Bronchus fibroblast of lung (primary cell): ENCODE results near the gene UBAC2. TPM values are rescaled to one million over a fixed set of nuclear protein-coding genes. Genes with fewer than 3 reads are reported as not detected.

Experiments used
- total RNA-seq: library from RNA; depleted of rRNA; stranded (reverse); fragments of >200 nt; gene quantifications from 2 replicates; pipeline ENCODE4 v1.2.3, GENCODE V29; 2015

UBAC2 gene, protein sequence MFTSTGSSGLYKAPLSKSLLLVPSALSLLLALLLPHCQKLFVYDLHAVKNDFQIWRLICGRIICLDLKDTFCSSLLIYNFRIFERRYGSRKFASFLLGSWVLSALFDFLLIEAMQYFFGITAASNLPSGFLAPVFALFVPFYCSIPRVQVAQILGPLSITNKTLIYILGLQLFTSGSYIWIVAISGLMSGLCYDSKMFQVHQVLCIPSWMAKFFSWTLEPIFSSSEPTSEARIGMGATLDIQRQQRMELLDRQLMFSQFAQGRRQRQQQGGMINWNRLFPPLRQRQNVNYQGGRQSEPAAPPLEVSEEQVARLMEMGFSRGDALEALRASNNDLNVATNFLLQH
- 35.8 and 37.3 TPM in 2 replicates for total RNA-seq

DNA sequence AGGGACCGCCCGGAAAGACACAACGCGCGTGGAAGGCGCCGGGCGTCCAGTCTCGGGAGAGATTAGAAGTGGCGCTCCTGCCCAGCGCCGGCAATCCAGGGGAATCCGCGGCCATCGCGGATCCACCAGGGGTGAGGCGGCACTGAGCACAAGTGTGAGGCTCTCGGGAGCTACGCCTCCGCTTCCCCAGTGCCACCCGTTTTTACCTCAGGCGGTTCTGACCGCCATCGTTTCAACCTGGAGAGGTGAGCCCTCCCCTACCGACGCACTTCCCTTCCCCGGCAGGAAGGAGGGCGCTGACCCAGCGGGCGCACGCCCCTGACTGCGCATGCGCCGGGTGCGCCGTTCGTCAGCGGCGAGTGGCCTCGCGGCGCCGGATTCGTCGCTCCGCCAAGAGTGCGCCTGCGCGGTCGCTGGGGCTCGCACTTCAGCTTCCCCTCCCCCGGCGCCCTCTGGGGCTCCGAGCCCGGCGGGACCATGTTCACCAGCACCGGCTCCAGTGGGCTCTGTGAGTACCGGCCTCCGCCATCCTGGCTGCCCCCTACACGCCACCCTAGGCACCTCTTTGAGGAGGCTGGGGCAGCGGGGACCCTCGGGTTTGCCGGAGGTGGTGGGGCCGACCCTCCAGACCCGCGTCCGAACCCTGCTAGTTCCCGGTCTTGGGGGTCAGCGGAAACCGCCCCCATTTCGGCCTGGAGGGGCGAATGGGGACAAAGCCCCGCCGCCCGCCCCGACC lies at the start of gene UBAC2:
Gene UBAC2 (plus strand): TSS at position 423 of the 736 bp plus-strand sequence. CDS start 55 bp downstream, at position 478.

DNA sequence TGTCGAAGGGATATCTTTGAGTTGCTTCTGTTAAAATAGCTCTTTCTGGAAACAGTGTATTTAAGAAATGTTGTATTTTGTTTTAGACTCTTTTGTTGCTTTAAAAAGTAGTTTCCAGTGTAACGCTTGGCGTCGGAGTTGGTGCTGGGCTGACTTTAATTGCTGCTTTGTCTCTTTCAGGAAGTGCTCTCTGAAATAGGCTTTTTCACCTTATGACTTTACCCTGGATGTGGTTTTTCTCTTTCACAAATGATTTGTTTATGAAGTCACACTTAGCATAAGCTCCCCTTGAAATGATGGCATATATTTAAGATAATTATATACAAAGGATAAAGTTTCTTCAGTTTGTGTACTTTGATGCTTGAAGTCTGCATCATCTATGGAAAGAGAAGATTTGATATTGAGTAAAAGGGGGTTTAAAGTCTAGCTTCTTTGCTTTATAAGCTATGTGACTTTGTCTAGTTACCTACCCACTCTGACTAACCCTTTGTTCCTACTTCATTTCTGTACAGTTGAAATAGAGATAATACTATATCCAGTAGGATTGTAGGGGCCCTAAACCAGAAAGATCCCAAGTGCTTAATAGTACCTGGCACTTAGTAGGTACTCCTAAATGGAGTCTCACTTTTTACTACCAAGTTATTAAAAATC lies 57.7 kb downstream of the UBAC2 start, which contains the start of gene GPR18:
Gene GPR18 (minus strand): TSS at position 170 of the 651 bp plus-strand sequence. CDS start 2,507 bp downstream, outside the sequence.

DNA sequence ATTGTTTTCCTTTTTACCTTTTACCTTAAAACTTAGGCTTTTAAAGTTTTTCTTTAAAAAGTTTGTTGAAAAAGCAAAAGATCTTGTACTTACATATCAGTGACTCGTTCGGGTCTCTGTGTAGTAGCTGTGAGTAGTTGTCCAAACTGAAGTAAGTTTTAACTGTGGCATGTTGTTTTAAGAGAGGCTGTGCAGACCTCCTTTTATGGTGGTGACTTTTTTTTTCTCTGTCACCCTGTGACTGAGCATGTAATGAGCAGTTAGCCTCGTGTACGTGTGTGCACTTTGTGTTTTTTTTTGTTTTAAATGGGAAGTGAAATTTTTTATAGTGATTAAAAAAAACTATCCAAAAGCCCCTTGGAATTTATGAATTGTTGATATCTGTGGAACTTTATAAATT lies 106.6 kb downstream of the UBAC2 start, which contains the start of gene GPR183:
Gene GPR183 (minus strand): TSS at position 153 of the 400 bp plus-strand sequence. CDS start 11,254 bp downstream, outside the sequence.

Other genes starting within 250 kb of the UBAC2 start
- 13.8 and 16.5 TPM in 2 replicates for gene DOCK9, start 222.8 kb upstream of the UBAC2 start, total RNA-seq
- not detected in 2 replicates for gene GPR18, start 57.5 kb downstream of the UBAC2 start, total RNA-seq
- not detected in 2 replicates for gene GPR183, start 106.5 kb downstream of the UBAC2 start, total RNA-seq